Activated naive CD4-positive, alpha-beta T cell treated with anti-CD3 and anti-CD28 coated beads for 36 hours (primary cell): ENCODE results near the gene TMEM250. TPM values are rescaled to one million over a fixed set of nuclear protein-coding genes. Genes with fewer than 3 reads are reported as not detected.

Source experiments
- CTCF ChIA-PET: fragments of 350-600 bp; sonication (Branson Sonifier 250); formaldehyde crosslinking; loops from one replicate; lab custom pipeline; 2021; ENCODE audit warnings: antibody characterized with exemption; lab: Charles Lee
- DNase-seq: peaks from one replicate; pipeline ENCODE4 v3.0.0-alpha.2; 2020
- H3K27ac Mint-ChIP-seq: one replicate; pipeline ENCODE4 v1.8.0; 2021; ENCODE audit warnings: mild to moderate bottlenecking, mixed read lengths
- H3K27me3 Mint-ChIP-seq: one replicate; pipeline ENCODE4 v1.8.0; 2021; ENCODE audit warnings: low read depth, mixed read lengths
- H3K36me3 Mint-ChIP-seq: one replicate; pipeline ENCODE4 v1.8.0; 2021; ENCODE audit warnings: low read depth, mixed read lengths
- H3K4me1 Mint-ChIP-seq: one replicate; pipeline ENCODE4 v1.8.0; 2021; ENCODE audit warnings: low read depth, mixed read lengths
- H3K4me3 Mint-ChIP-seq: one replicate; pipeline ENCODE4 v1.8.0; 2021; ENCODE audit warnings: mild to moderate bottlenecking, moderate library complexity, mixed read lengths
- H3K9me3 Mint-ChIP-seq: one replicate; pipeline ENCODE4 v1.8.0; 2021; ENCODE audit warnings: mixed read lengths
- intact Hi-C: fragments of 100-400 bp; cut with micrococcal nuclease; formaldehyde crosslinking; loops from one replicate; pipeline ENCODE4 v1.15.1; 2023
- total RNA-seq, 2 experiments: library from RNA; stranded (reverse); gene quantifications; one replicate each; pipeline ENCODE4 v1.2.3, GENCODE V29; 2021

TMEM250 gene
- total RNA-seq, 2 experiments from 2014 or later, result 20.7 to 22.2 TPM

GRCh38 chr9:136122425-136123383 lies 4.0 kb upstream of the TMEM250 start:
- DNase-seq, result peak; percentile 82
- CTCF ChIA-PET, result interaction anchor here (0.8 to 4.4 kb wide), 21 partner anchors 11 to 326 kb away, joined by 3 to 69 read pairs (median 4); no protein-coding TSS in a partner anchor
- Mint-ChIP-seq H3K4me1 (peaks cover 9% of the 10 kb centered on the region), H3K4me3 (peak overlapping the region; percentile 24), H3K9me3 (peaks cover 2% of the 10 kb centered on the region), H3K27me3 (no peaks in the 10 kb centered on the region), H3K36me3 (no peaks in the 10 kb centered on the region), H3K27ac (no peak overlapping the region)
- intact Hi-C loops, result loop anchor here (1.0 to 10.0 kb wide), 5 partner anchors 33 to 420 kb away; partner anchors contain the start of gene KCNT1

- peaks cover 2% of the 10 kb centered on the region for H3K9me3 Mint-ChIP-seq
- intact Hi-C loops, result loop anchor here (2.0 to 10.0 kb wide), 3 partner anchors 257 to 420 kb away; partner anchors contain the start of gene KCNT1
- no peaks in the 10 kb centered on the region for H3K36me3 Mint-ChIP-seq
- no peak overlapping the region for H3K4me3 Mint-ChIP-seq
- no peak for DNase-seq
- no peaks in the 10 kb centered on the region for H3K27me3 Mint-ChIP-seq
- H3K27ac Mint-ChIP-seq, result no peak overlapping the region
- CTCF ChIA-PET, result interaction anchor here (0.8 to 4.4 kb wide), 17 partner anchors 12 to 325 kb away, joined by 3 to 69 read pairs (median 4); no protein-coding TSS in a partner anchor
- H3K4me1 Mint-ChIP-seq, result peaks cover 12% of the 10 kb centered on the region
Measured at GRCh38 chr9:136121801-136122200, 3.1 kb upstream of the TMEM250 start.

DNA sequence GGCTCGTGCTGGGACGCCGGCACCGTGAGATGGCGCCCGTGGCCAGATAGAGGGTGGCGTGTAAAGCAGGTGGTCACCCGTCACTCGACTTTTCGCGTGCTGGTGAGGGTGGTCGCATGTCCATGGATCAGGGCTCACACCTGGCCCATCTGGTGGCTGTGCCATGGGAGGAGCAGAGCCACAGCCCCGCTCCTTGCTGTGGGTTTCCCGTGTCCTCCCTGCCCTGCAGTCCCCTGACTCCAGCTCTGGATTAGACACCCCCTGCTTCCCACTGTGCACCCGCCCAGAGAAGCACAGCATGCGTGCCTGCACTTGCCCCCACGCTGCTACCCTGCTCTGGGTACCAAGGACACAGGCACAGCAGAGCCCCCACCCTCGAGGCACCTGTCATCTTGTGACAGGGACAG lies 1.8 kb upstream of the TMEM250 start:
- Mint-ChIP-seq H3K4me3 (peak overlapping the region; percentile 78), H3K27me3 (no peaks in the 10 kb centered on the region), H3K36me3 (no peaks in the 10 kb centered on the region), H3K27ac (peak overlapping the region; percentile 41), H3K9me3 (peaks cover 2% of the 10 kb centered on the region), H3K4me1 (peaks cover 17% of the 10 kb centered on the region)
- no peak for DNase-seq
- CTCF ChIA-PET, result interaction anchor here (0.6 to 4.4 kb wide), 3 partner anchors 30 to 164 kb away, joined by 3 to 69 read pairs (median 43); no protein-coding TSS in a partner anchor
- intact Hi-C loops, result loop anchor here (5.0 to 10.0 kb wide), 2 partner anchors 326 to 418 kb away; partner anchors contain the start of gene KCNT1

- Mint-ChIP-seq H3K4me1 (peaks cover 22% of the 10 kb centered on the region), H3K36me3 (peaks cover under 1% of the 10 kb centered on the region), H3K27ac (peak overlapping the region; percentile 68), H3K27me3 (no peaks in the 10 kb centered on the region), H3K4me3 (peak overlapping the region; percentile 78), H3K9me3 (peaks cover 1% of the 10 kb centered on the region)
- CTCF ChIA-PET, result interaction anchor here (0.7 to 4.4 kb wide), 2 partner anchors 23 to 152 kb away, joined by 3 to 69 read pairs; no protein-coding TSS in a partner anchor
- intact Hi-C loops, result loop anchor here (1.0 to 10.0 kb wide), 6 partner anchors 25 to 418 kb away; partner anchors contain the start of genes KCNT1, NACC2, QSOX2 and SNAPC4
- DNase-seq, result no peak
Measured at GRCh38 chr9:136119883-136120393, 1.3 kb upstream of the TMEM250 start.

- H3K9me3 Mint-ChIP-seq, result no peaks in the 10 kb centered on the region
- H3K4me3 Mint-ChIP-seq, result peak overlapping the region; percentile 78
- intact Hi-C loops, result loop anchor here (1.0 to 5.0 kb wide), 4 partner anchors 24 to 283 kb away; partner anchors contain the start of genes NACC2, QSOX2, SNAPC4 and UBAC1
- H3K27me3 Mint-ChIP-seq, result no peaks in the 10 kb centered on the region
- H3K27ac Mint-ChIP-seq, result peak overlapping the region; percentile 80
- peaks cover 29% of the 10 kb centered on the region for H3K4me1 Mint-ChIP-seq
- DNase-seq, result peak; percentile 52
- CTCF ChIA-PET, result interaction anchor here (0.7 kb wide), 1 partner anchor 22 kb away, joined by 3 read pairs; no protein-coding TSS in a partner anchor
- H3K36me3 Mint-ChIP-seq, result peaks cover 5% of the 10 kb centered on the region
Measured at GRCh38 chr9:136119061-136119882, 597 bp upstream of the TMEM250 start.

- DNase-seq, result no peak
- Mint-ChIP-seq H3K4me1 (peaks cover 42% of the 10 kb centered on the region), H3K9me3 (no peaks in the 10 kb centered on the region), H3K27me3 (no peaks in the 10 kb centered on the region), H3K36me3 (peaks cover 6% of the 10 kb centered on the region), H3K4me3 (peak overlapping the region; percentile 75), H3K27ac (peak overlapping the region; percentile 74)
- intact Hi-C loops, result loop anchor here (1.0 to 5.0 kb wide), 5 partner anchors 9 to 284 kb away; partner anchors contain the start of genes CAMSAP1, NACC2, QSOX2 and SNAPC4
- CTCF ChIA-PET, result interaction anchor here (0.9 to 1.0 kb wide), 2 partner anchors 27 to 150 kb away, joined by 3 read pairs; no protein-coding TSS in a partner anchor
Measured at GRCh38 chr9:136117916-136118319, 757 bp downstream of the TMEM250 start.

- Mint-ChIP-seq H3K9me3 (no peaks in the 10 kb centered on the region), H3K4me3 (peak overlapping the region; percentile 75), H3K4me1 (peaks cover 48% of the 10 kb centered on the region), H3K27ac (peak overlapping the region; percentile 74), H3K36me3 (peaks cover 6% of the 10 kb centered on the region), H3K27me3 (no peaks in the 10 kb centered on the region)
- CTCF ChIA-PET, result interaction anchor here (0.9 to 1.0 kb wide), 2 partner anchors 27 to 150 kb away, joined by 3 read pairs; no protein-coding TSS in a partner anchor
- peak; percentile 43 for DNase-seq
- intact Hi-C loops, result loop anchor here (5.0 kb wide), 1 partner anchor 285 kb away; the partner anchor contains the start of gene SNAPC4
Measured at GRCh38 chr9:136117291-136117915, 1.3 kb downstream of the TMEM250 start.

DNA sequence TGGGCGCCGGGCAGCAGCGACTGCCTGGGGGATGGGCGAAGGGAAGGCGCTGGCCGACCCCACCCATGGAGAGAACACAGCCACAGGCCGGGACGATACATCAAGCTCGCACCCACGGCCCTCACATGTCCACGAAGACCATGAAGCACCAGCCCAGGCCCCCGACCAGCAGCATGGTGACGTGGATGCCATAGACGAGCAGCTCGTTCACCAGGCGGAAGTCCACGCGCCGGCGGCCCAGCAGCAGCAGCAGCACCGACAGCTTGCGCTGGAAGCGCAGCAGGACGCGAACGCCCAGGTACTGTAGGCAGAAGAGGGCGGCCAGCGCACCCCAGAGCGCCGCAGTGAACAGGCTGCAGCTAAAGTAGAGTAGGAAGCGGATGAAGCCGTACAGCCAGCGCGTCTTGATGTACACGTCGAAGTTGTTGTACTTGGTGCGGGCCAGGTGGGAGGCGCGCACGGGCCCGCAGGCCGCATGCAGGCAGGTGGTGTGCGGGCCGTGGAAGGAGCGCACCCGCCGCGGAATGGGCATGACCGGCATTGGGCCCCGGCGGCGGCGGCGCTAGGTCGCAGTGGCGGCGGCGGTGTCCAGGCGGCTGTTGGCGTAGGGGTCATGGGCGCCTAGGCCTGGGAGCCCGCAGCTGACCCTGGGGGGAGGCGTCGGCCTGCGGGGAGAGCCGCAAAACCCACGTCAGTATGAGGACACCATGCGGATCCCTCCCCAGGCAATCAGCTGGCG lies 2.1 kb downstream of the TMEM250 start:
- DNase-seq, result no peak
- peaks cover 56% of the 10 kb centered on the region for H3K4me1 Mint-ChIP-seq
- no peaks in the 10 kb centered on the region for H3K9me3 Mint-ChIP-seq
- H3K27ac Mint-ChIP-seq, result no peak overlapping the region
- intact Hi-C loops, result loop anchor here (5.0 kb wide), 1 partner anchor 286 kb away; the partner anchor contains the start of gene SNAPC4
- H3K27me3 Mint-ChIP-seq, result no peaks in the 10 kb centered on the region
- H3K36me3 Mint-ChIP-seq, result peaks cover 6% of the 10 kb centered on the region
- no peak overlapping the region for H3K4me3 Mint-ChIP-seq
- CTCF ChIA-PET, result no interaction called here

DNA sequence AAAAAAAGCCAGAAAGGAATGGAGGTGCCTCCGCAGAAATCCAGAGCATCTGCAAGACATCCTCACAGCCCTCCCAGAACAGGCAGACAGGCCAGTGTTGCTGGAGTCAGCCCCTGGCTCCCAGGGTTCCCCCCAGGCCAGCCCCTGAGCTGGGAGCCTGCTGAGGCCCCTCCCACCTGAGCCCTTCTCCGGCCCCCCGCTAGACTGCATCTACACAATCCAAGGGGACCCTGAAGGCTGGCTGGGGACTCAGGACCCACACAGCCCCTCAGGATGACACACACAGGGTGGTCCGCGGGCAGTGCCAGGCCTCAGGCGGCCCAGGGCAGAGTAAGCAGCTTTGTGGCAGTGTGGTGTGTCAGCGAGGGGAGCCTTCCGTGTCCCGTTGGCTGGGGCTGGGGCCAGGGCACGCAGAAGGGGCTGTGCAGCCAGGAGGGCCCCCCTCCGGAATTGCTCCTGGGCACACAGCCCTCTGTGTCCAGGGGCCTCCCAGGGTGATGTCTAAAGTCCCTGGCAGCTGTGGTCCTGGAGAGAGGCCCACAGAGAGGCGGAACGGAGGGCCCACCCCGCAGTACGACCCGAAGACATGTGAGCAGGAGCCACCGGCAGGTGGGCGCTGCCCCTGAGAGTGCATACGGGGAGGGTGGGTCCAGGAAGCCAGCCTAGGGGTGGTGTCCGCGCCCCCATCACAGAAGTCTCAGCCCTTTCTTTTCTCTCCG lies 2.9 kb downstream of the TMEM250 start:
- no peak for DNase-seq
- peaks cover 64% of the 10 kb centered on the region for H3K4me1 Mint-ChIP-seq
- H3K4me3 Mint-ChIP-seq, result no peak overlapping the region
- H3K9me3 Mint-ChIP-seq, result no peaks in the 10 kb centered on the region
- CTCF ChIA-PET, result no interaction called here
- H3K27ac Mint-ChIP-seq, result peak overlapping the region; percentile 97
- peaks cover 9% of the 10 kb centered on the region for H3K36me3 Mint-ChIP-seq
- intact Hi-C loops, result loop anchor here (5.0 kb wide), 1 partner anchor 287 kb away; the partner anchor contains the start of gene SNAPC4
- H3K27me3 Mint-ChIP-seq, result no peaks in the 10 kb centered on the region

DNA sequence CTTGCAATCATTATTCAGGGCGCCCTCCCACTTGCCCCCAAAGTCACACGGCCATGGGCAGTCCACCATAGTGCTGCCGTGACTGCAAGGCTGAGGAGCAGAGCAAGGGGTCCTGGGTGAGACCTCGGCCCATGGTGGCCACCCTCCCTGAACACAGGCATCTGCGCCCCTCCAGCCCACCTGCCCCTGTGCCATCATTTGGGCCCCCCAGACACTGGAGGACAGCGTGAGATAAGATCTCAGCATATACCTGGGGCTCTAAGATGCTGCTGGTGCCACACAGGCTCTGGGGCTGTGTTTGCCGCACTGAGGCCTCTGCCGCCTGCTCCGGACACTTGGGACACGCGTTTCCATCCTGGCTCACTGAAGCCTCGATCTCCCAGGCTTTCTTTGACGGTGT lies 3.5 kb downstream of the TMEM250 start:
- CTCF ChIA-PET, result no interaction called here
- no peaks in the 10 kb centered on the region for H3K9me3 Mint-ChIP-seq
- no peaks in the 10 kb centered on the region for H3K27me3 Mint-ChIP-seq
- no peak for DNase-seq
- intact Hi-C loops, result loop anchor here (5.0 kb wide), 1 partner anchor 287 kb away; the partner anchor contains the start of gene SNAPC4
- no peak overlapping the region for H3K4me3 Mint-ChIP-seq
- H3K27ac Mint-ChIP-seq, result peak overlapping the region; percentile 97
- peaks cover 65% of the 10 kb centered on the region for H3K4me1 Mint-ChIP-seq
- peaks cover 9% of the 10 kb centered on the region for H3K36me3 Mint-ChIP-seq
